Adrenal gland (tissue), 5 donors: ENCODE data around the gene NEXMIF.

Experiments
- POLR2A ChIP-seq, 2 donors: fragments of 450-650 bp; IDR thresholded peaks; one replicate each; pipeline ENCODE4 v1.6.1; 2017; ENCODE audit warnings: antibody characterized with exemption in 2 of 2, mild to moderate bottlenecking in 2 of 2, moderate library complexity in 1 of 2
- TF ChIP-seq, protein P1 (sequence below), 6 experiments: fragments of 450-650 bp in 4 of 6; fragments of 200-600 bp in 2 of 6; sonication (generic) in 1 of 6; IDR thresholded peaks; 1 replicate in 5 of 6; 2 replicates in 1 of 6; pipeline versions ENCODE4 v1.5.1 to v1.8.0; 2016 to 2021; ENCODE audit warnings: antibody characterized with exemption in 6 of 6, mild to moderate bottlenecking in 2 of 6, moderate library complexity in 1 of 6
- donor health status: DM: no; HTN: no; CAD: no.

DNA sequence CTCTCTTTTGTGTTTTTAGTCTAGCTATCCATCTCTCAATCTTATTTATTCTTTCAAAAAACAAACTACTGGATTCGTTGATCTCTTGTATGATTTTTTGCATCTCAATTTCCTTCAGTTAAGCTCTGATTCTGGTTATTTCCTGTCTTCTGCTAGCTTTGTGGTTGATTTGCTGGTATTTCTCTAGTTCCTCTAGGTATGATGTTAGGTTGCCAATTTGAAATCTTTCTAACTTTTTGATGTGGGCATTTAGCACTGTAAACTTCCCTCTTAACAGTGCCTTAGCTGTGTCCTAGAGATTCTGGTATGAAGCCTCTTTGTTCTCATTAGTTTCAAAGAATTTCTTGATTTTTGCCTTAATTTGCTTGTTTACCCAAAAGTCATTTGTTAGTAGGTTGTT is 15.2 kb upstream of the NEXMIF start:
- no peak for TF ChIP-seq POLR2A (IDR thresholded peaks at IDR 0.05)
- TF ChIP-seq, protein P1, sequence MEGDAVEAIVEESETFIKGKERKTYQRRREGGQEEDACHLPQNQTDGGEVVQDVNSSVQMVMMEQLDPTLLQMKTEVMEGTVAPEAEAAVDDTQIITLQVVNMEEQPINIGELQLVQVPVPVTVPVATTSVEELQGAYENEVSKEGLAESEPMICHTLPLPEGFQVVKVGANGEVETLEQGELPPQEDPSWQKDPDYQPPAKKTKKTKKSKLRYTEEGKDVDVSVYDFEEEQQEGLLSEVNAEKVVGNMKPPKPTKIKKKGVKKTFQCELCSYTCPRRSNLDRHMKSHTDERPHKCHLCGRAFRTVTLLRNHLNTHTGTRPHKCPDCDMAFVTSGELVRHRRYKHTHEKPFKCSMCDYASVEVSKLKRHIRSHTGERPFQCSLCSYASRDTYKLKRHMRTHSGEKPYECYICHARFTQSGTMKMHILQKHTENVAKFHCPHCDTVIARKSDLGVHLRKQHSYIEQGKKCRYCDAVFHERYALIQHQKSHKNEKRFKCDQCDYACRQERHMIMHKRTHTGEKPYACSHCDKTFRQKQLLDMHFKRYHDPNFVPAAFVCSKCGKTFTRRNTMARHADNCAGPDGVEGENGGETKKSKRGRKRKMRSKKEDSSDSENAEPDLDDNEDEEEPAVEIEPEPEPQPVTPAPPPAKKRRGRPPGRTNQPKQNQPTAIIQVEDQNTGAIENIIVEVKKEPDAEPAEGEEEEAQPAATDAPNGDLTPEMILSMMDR (IDR thresholded peaks at IDR 0.05): no peak
